Measurements from ENCODE around the gene ZBTB48.

Gene ZBTB48

GRCh38 chr1:6574025-6574620 is 5.7 kb upstream of the ZBTB48 start:
- no peak for DNase-seq

GRCh38 chr1:6574818-6575217 is 5.0 kb upstream of the ZBTB48 start:
- no peak for DNase-seq

DNA sequence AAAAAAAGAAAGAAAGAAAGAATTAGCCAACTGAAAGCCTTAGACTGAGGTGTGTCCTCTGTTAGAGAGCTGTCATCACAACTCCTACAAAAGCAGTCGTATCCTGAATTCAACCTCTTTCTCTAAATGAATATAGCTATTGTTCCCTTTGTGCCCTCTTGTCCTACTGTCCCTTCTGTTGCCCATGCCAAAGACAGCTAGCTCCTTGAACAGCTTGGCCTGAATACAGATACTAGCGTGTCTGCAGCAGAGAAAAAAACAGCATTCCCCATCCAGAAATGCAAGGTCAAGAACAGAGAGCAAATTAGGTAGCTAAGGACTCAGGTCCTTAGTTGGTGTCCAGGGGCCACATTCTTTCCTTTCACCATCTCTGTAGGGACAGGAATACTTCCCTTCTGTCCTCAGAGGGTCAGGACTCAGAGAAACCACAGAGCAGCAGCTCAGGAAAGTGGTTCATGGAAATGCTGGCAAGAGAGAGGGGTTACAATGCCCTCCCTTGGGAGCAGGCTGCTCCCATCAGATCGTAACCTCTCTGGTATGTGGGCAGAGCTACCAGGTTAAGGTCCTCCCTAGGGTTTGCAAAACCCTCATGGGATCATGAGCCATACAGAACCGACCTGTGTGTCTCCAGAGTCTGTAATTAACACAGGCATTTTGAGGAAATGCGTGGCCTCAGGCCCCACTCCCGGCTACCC is 1.8 kb upstream of the ZBTB48 start:
- DNase-seq = no peak

DNA sequence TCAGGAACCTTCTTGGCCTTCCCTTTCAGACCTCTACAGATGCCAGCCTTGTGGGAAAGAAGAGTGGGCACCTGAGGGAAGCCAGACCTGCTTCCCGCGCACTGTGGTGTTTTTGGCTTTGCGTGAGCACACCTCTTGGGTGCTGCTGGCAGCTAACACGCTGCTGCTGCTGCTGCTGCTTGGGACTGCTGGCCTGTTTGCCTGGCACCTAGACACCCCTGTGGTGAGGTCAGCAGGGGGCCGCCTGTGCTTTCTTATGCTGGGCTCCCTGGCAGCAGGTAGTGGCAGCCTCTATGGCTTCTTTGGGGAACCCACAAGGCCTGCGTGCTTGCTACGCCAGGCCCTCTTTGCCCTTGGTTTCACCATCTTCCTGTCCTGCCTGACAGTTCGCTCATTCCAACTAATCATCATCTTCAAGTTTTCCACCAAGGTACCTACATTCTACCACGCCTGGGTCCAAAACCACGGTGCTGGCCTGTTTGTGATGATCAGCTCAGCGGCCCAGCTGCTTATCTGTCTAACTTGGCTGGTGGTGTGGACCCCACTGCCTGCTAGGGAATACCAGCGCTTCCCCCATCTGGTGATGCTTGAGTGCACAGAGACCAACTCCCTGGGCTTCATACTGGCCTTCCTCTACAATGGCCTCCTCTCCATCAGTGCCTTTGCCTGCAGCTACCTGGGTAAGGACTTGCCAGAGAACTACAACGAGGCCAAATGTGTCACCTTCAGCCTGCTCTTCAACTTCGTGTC is 995 bp upstream of the ZBTB48 start:
- no peak for DNase-seq

GRCh38 chr1:6580119-6580592 is 362 bp downstream of the ZBTB48 start:
- no peak for DNase-seq

GRCh38 chr1:6580593-6581409 is 1.0 kb downstream of the ZBTB48 start:
- DNase-seq = no peak

- no peak for DNase-seq
Observed at GRCh38 chr1:6581561-6582305, 1.9 kb downstream of the ZBTB48 start.

GRCh38 chr1:6582370-6582769 is 2.6 kb downstream of the ZBTB48 start:
- no peak for DNase-seq

GRCh38 chr1:6584126-6585080 is 4.6 kb downstream of the ZBTB48 start:
- no peak for DNase-seq

DNA sequence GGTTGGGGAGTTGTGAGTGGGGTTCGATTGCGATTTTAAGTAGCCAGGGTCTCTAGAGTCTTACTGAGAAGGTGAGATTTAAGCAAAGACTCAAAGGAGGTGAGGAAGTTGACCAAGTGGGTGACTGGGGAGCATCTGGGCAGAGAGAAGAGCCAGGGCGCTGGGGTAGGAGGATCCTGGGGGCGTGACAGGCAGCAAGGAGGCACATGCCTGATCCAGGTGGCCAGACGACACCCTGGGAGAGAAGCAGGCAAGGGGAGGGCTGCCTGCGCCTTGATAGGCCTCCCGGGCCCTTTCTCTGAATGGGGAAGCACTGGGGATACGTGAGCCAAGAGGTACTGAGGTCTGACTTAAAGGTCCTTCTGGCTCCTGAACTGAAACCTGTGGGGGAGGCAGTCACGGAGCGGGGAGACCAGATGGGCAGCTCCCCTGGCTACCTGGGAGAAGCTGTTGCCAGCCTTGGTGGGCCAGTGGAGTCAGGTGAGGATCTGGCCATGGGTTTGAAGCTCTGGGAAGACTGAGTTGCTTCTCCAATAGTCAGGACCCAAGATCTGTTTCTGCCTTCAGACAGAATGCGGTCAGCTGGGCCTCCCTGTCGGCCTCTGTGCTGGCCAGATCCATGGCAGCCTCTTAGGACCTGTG is 5.4 kb downstream of the ZBTB48 start:
- DNase-seq = no peak

- DNase-seq = no peak
Observed at GRCh38 chr1:6585841-6586240, 6.0 kb downstream of the ZBTB48 start.

DNA sequence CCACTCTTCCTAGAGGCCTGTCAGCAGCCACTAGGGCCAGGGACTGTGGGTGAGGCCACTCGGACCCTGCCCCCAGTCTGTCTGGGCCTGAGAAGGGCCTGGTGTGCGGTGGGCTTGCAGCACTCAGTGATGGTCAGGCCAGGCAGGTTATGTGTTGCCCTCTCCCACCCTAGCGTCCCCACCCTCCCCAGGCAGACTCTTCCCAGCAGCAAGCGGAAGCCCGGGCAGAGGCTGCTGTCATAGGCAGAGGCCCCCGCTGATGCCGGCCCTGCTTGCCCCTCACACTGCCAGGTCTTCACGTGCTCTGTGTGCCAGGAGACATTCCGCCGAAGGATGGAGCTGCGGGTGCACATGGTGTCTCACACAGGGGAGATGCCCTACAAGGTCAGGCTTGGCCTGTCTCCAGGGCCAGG is 6.6 kb downstream of the ZBTB48 start:
- DNase-seq = no peak

DNA sequence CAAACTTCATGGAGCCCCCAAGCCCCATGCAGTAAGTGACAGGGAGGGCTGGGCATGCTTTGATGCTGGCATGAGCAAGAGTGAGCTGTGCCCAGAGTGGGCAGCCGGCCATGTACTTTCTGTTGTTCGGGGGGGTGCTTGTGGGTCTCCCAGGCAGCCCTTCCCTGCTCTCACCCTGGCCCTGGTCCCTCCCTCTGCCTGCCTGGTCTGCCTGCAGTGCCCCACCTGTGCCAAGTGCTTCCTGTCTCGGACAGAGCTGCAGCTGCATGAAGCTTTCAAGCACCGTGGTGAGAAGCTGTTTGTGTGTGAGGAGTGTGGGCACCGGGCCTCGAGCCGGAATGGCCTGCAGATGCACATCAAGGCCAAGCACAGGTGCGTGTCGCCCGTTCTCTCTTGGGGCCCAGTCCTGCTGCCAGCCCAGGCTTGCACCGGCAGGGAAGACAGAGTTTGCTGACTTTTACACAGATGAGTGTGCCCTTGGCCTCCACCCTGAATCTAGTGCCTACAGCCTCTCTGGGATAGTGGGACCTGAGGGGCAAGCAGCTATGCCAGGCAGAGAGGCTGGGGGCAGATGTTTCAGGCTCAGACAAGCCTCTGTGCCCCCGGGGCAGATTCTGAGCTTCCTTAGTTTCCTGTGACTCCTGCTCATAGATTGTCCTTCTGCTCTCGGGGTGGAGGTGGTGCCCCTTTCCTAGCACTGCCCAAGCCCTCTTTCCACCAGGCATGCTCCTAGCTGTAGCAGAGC is 7.6 kb downstream of the ZBTB48 start:
- no peak for DNase-seq

GRCh38 chr1:6588128-6588892 is 8.5 kb downstream of the ZBTB48 start:
- no peak for DNase-seq

- no peak for DNase-seq
Observed at GRCh38 chr1:6588893-6589520, 9.2 kb downstream of the ZBTB48 start.

- DNase-seq = no peak
Observed at GRCh38 chr1:6590046-6590445, 10.3 kb downstream of the ZBTB48 start.

GRCh38 chr1:6591222-6591621 is 11.4 kb downstream of the ZBTB48 start:
- DNase-seq = no peak

- DNase-seq = no peak
Observed at GRCh38 chr1:6591644-6592043, 11.8 kb downstream of the ZBTB48 start.

- DNase-seq = no peak
Observed at GRCh38 chr1:6592441-6592840, 12.6 kb downstream of the ZBTB48 start.
